ENCODE measurements around the gene CST6.

DNA sequence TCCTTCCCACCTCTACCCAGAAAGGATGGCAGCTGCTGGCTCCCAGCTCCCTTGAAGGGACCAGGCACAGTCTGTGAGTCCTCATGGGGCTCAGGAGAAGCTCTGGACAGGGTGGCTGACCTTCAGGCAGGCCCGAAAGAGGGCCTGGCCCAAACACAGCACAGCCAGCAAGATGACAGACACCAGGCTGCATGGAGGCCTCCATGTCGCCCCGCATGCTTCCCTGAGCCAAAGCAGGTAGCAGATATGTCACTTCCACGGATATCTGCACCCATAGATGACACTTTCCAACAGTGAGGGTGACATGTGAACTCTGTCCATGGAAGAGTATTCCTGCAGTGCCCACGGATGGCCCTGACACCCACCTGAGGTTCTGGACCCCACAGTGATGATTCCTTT lies 28.2 kb upstream of the CST6 start:
- TF ChIP-seq, protein P1, sequence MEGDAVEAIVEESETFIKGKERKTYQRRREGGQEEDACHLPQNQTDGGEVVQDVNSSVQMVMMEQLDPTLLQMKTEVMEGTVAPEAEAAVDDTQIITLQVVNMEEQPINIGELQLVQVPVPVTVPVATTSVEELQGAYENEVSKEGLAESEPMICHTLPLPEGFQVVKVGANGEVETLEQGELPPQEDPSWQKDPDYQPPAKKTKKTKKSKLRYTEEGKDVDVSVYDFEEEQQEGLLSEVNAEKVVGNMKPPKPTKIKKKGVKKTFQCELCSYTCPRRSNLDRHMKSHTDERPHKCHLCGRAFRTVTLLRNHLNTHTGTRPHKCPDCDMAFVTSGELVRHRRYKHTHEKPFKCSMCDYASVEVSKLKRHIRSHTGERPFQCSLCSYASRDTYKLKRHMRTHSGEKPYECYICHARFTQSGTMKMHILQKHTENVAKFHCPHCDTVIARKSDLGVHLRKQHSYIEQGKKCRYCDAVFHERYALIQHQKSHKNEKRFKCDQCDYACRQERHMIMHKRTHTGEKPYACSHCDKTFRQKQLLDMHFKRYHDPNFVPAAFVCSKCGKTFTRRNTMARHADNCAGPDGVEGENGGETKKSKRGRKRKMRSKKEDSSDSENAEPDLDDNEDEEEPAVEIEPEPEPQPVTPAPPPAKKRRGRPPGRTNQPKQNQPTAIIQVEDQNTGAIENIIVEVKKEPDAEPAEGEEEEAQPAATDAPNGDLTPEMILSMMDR (IDR thresholded peaks at IDR 0.05 in 8 of 11, conservative IDR thresholded peaks at IDR 0.05 in 3 of 11): no peak
- TF ChIP-seq POLR2AphosphoS5 (IDR thresholded peaks at IDR 0.05): peak in 1 of 3 donors; percentile 31

Measured in spleen (tissue), 7 donors.